K562 treated with DMSO at 1 percent for 24 hours (cell line): Measurements from ENCODE around the gene AHR. TPM values are rescaled to one million over a fixed set of nuclear protein-coding genes. Genes with fewer than 3 reads are reported as not detected.

ENCODE experiments used
- total RNA-seq: library from RNA; unstranded; fragments of 300-600 nt; gene quantifications from 2 replicates; pipeline ENCODE4 v1.2.3, GENCODE V29; 2022; ENCODE audit warnings: low read depth; ENCODE audit not compliant: insufficient read depth

Gene AHR
- not detected in 2 replicates for total RNA-seq

GRCh38 chr7:17298102-17298839 is at the start of gene AHR:
TSS of gene AHR (plus strand) at chr7:17298652. CDS start at chr7:17299265, 613 bp downstream.

